ENCODE measurements around the gene TET3.

The TET3 gene

DNA sequence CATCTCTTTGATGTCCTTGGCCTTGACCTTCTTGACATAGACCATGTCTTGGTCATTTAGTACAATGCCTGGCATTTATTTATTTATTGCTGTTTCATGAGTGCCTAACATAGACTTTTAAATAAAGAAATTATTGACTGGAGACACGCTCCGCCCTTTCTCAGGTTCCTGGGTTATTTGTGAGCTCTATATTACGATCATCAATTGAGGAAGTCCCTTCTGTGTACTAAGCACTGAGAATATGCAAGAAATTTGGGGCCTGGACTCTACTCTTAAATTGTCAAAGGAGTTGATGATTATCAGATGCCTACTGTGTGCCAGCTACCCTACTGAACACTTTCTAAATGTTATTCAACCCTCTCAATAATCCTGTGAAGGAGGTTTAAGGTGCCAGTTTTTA, 19.7 kb upstream of the TET3 start:
- DNase-seq: no peak

DNA sequence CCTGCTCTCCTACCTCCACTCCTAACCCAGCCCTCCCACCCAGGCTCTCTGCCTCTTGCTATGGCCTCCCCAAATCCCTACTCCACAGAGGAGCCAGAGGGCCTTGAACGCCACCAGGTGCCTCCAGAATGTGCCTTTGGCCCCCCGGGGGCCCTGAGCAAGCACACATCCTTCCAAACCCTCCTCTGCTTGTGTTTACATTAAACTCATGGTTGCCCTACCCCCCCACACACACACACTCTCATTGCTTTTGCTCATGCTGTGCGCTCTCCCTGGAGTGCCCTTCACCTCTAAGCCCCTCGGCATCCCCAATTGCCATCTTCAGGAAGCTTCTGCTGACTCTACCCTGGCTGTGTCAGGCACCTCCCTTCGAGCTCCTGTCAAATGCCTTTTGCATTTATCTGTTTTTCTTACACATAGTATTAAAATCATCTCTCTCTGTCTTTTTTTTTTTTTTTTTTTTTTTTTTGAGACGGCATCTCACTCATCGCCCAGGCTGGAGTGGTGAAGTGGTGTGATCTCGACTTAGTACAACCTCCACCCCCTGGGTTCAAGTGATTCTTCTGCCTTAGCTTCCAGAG, 16.3 kb upstream of the TET3 start:
- no peak for DNase-seq

GRCh38 chr2:73969356-73969755, 15.4 kb upstream of the TET3 start:
- DNase-seq: no peak

- DNase-seq: no peak
Observed at GRCh38 chr2:73970141-73970803, 14.4 kb upstream of the TET3 start.

- peak; percentile 38 for DNase-seq
Observed at GRCh38 chr2:73970850-73971471, 13.7 kb upstream of the TET3 start.

DNA sequence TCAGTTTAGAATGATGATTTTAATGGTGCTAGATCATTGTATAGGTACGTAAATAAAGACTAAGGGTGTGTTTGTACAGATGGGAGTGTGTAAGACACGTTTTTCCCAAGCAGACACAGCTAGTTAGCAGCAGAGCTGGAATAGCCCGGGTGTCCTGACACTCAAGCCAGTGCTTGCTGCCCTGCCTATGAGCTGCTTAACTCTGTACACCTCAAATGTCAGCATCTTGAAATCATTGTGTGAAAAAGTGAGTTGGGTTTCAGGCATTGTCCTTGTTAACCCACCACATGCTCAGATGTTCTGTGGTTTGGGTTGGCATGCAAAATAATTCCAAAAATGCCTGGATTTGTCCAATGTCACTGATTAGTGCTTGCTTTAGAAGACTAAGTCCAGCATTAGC, 13.0 kb upstream of the TET3 start:
- DNase-seq: no peak

- no peak for DNase-seq
Observed at GRCh38 chr2:73972846-73973245, 11.9 kb upstream of the TET3 start.

GRCh38 chr2:73975731-73976130, 9.0 kb upstream of the TET3 start:
- no peak for DNase-seq

DNA sequence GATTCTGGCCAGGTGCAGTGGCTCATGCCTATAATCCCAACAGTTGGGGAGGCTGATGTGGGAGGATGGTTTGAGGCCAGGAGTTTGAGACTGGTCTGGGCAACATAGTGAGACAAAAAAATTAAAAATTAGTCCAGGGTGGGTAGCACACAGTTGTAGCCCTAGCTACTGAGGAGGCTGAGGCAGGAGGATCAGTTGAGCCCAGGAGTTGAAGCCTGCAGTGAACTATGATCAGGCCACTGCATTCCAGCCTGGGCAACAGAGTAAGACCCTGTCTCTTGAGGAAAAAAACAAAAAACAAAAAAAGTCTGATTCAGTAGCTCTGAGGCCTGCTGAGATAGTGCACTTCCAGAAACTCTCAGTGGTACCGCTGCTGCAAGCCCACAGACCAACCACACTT, 7.9 kb upstream of the TET3 start:
- DNase-seq: no peak

GRCh38 chr2:73977466-73977865, 7.2 kb upstream of the TET3 start:
- DNase-seq: no peak

GRCh38 chr2:73979021-73979420, 5.7 kb upstream of the TET3 start:
- DNase-seq: no peak

DNA sequence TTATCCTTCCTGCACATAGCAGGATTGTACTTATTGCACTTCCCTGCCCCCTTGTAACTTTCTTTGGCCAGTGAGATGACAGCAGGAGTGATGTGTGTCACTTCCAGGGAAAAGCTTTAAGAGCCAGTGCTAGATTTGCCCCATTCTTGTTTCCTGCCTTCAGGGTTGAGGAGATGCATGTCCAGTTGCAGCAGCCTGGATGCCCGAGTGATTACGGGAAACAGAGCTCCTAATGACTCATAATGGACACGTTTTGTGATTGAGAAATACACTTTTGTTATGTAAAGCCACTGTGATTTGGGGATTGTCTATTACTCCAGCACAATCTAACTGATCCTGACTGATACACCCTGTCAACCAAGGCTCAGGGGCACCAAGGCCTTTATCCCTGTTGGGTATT, 5.0 kb upstream of the TET3 start:
- DNase-seq: no peak

- no peak for DNase-seq
Observed at GRCh38 chr2:73980566-73980965, 4.1 kb upstream of the TET3 start.

GRCh38 chr2:73981081-73982001, 3.4 kb upstream of the TET3 start:
- no peak for DNase-seq

DNA sequence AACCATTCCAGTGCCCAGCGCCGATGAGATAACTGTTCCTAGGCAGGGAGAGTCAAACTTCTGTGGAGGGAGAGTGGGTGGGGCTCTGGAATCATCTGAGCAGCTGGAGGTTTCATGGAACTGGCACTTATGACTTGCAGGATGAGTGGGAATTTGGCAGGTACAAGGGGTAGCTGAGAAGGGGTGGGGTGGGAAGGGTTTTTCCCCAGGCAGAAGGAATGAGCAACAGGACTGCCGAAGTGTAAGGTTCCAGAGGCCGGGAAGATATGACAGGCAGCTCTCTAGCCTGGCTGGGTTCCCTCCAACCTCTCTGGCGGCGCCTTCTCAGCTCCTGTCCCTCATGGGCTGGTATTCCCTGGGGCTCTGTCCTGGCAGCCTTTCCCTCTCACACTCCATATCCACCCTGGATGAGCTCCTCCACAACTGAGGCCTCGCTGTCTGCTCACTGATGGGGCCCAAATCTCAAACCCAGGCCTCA, 2.5 kb upstream of the TET3 start:
- DNase-seq: peak; percentile 36

DNA sequence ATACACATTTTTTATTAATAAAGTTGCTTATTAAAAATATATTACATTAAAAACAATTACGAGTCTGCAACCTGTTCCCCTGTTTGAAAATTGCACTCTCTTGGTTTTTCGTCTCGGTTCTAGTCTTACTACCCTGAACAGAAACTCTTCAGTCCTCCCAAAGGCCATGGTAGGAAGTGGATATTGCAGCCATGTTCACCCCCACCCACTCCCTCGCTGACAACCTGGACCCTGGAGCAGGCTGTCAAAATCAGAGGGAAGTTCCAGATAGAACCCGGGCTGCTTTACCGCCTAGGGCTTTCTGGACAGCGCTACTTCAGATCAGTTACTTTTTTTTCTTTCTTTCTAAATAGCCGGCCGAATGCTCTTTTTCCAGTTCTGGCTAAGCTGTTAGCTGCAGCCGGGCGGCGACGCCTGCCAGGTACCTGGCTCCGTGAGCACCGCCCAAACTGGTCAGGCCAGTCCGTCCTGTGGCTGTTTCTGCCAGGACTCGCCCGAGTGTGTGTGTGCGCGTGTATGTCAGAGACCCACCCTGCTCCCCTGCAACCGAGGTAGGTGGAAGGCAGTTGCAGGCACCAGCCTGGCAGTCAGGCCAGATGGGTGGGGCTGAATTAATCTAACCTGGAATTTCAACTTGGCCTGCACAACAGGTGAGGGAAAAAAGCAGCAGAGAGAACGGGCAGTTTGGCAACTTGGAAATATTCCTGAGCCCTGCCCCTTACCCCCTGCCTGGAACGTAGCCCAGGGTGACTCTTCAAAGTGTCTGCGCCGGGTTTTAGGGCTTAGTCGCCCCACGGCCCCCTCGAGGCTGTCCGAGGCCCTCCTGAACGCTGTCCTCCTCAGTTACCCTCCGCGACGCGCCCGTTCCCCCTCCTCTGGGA, 1.1 kb upstream of the TET3 start:
- DNase-seq: no peak

DNA sequence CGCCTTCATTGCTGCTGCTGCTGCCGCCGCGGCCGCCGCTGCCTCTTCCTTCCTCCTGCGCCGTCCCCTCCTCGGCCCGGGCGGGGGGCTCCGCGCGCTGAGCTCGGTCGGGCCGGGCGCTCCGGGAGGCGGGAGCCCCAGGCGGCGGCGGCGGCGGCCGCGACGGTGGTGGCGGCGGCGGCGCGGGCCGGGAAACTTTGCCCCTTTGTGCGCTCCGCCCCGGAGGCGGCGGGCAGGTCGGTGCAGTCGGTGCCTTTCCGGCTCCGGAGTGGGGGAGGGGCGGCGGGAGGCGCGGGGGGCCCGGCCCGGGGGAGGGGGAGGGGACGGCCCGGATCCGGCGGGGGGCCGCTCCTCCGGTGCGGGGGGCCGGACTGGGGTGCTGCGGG, 205 bp downstream of the TET3 start:
- DNase-seq: no peak

DNA sequence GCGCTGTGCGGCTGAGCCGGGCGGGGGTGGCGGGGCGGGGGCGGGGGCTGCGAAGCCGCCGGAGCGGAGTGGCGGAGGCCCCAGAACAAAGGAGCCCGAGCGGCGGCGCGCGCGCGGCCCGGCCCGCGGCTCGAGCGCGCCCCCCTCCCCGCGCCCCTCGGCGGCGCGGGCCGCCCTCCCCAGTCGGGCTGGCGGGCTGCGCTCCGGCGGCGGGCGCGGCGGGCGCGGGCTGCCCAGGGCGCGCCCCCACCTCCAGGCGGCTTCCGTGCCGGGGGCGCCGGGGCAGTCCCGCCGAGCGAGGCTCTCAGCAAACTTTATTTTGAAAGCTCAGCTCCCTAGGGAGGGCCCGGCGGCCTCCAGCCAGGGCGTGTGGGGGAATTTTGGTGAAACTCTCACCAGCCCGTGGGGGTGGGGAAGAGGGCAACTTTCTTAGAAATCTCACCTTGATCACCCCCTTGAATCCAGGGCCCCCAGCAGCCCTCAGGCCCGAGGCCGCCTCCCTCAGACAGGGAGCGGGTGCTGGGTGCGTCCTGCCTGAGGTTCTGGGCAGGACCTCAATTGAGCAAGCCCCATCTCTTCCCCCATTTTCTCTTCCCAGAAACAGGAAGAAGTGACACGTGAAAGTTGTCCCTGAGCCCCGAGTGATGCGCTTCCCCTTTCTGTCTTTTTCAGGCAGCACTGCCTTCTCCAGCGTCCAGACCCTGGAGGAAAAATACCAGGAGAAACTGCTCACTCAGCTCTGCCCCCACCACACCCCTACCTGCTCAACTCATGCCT, 786 bp downstream of the TET3 start:
- no peak for DNase-seq

DNA sequence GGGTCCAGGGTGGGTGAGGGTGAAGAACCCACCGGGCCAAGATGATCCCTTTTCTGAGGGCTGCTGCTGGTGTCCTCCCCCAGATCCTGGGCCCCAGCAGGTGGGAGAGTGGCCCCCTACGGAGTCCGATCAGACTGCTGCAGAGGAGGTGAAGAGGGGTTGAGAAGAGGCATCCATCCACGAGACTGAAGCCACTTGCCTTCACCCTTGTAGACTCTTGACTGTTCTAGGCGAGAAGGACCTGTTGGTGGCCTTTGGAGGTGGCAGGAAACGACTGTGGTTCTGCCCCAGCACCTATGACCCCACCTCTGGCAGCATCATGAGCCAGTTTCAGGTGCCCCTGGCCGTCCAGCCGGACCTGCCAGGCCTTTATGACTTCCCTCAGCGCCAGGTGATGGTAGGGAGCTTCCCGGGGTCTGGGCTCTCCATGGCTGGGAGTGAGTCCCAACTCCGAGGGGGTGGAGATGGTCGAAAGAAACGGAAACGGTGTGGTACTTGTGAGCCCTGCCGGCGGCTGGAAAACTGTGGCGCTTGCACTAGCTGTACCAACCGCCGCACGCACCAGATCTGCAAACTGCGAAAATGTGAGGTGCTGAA, 1.5 kb downstream of the TET3 start:
- DNase-seq: no peak

- DNase-seq: no peak
Observed at GRCh38 chr2:73987109-73987947, 2.6 kb downstream of the TET3 start.

Data from NCI-H1694 treated with DMSO at 0.1 percent for 48 hours (cell line).